H1 (cell line): ENCODE data around the gene KIF11. TPM values are rescaled to one million over a fixed set of nuclear protein-coding genes. Genes with fewer than 3 reads are reported as not detected.
A peak's percentile ranks its signal among the peaks of the same experiment; 100 is the strongest.

Source experiments
- CTCF ChIA-PET: fragments of 300-600 bp; sonication (Branson Sonifier 250); formaldehyde crosslinking; loops from one replicate; lab custom pipeline; 2021; ENCODE audit not compliant: partially characterized antibody; lab: Charles Lee
- POLR2A ChIA-PET: fragments of 300-600 bp; sonication (Branson Sonifier 250); formaldehyde crosslinking; loops from one replicate; lab custom pipeline; 2021; ENCODE audit warnings: inconsistent platforms; ENCODE audit not compliant: partially characterized antibody; lab: Charles Lee
- DNase-seq, 2 experiments: peaks; one replicate each; pipeline versions ENCODE4 v3.0.0 to v3.0.0-alpha.2; 2010 to 2022; ENCODE audit warnings: low spot score in 2 of 2, low read depth in 1 of 2, mixed read lengths in 1 of 2
- FAIRE-seq: peaks from 2 replicates; lab custom pipeline; 2011; peaks lifted over from hg19 to GRCh38; lab: Jason Lieb, UNC
- H2AFZ ChIP-seq: 2 replicates; pipeline ENCODE4 v1.8.1; 2012; ENCODE audit warnings: low read length, inconsistent platforms
- H2AK5ac ChIP-seq: 2 replicates; pipeline ENCODE4 v1.6.1; 2013; ENCODE audit warnings: low read depth, low read length
- H2BK120ac ChIP-seq: replicated peaks from 2 replicates; pipeline ENCODE3; 2013; ENCODE audit warnings: low read depth, low read length, inconsistent platforms
- H2BK12ac ChIP-seq: 2 replicates; pipeline ENCODE4 v1.6.1; 2013; ENCODE audit warnings: low read depth, low read length
- H2BK15ac ChIP-seq: 2 replicates; pipeline ENCODE4 v1.6.1; 2013; ENCODE audit warnings: low read length
- H2BK20ac ChIP-seq: 2 replicates; pipeline ENCODE4 v1.6.1; 2013; ENCODE audit warnings: low read length
- H2BK5ac ChIP-seq: 2 replicates; pipeline ENCODE4 v1.6.1; 2013; ENCODE audit warnings: low read depth, low read length
- H3K14ac ChIP-seq: 2 replicates; pipeline ENCODE4 v1.6.1; 2013; ENCODE audit warnings: inconsistent platforms; ENCODE audit not compliant: insufficient read length
- H3K18ac ChIP-seq: 2 replicates; pipeline ENCODE4 v1.6.1; 2013; ENCODE audit warnings: low read length; ENCODE audit errors: extremely low read depth
- H3K23ac ChIP-seq: 2 replicates; pipeline ENCODE4 v1.6.1; 2013; ENCODE audit warnings: inconsistent platforms; ENCODE audit not compliant: insufficient read length
- H3K23me2 ChIP-seq: 2 replicates; pipeline ENCODE4 v1.6.1; 2013; ENCODE audit warnings: low read depth, low read length
- H3K27ac ChIP-seq: 2 replicates; pipeline ENCODE4 v1.6.1; 2011; ENCODE audit warnings: low read depth, low read length, inconsistent platforms
- H3K27me3 ChIP-seq, 4 experiments: replicated peaks in 1 of 4; 1 replicate in 1 of 4; 2 replicates in 3 of 4; pipeline versions ENCODE4 v1.6.1 to v1.8.1; 2011 to 2013; ENCODE audit warnings: low read length in 3 of 4, mild to moderate bottlenecking in 3 of 4, inconsistent platforms in 2 of 4, mixed read lengths in 2 of 4, moderate library complexity in 1 of 4; ENCODE audit not compliant: control insufficient read depth in 3 of 4, insufficient read depth in 3 of 4; ENCODE audit errors: extremely low read depth in 1 of 4
- H3K36me3 ChIP-seq, 4 experiments: 2 replicates each; pipeline versions ENCODE4 v1.6.1 to v1.8.1; 2011 to 2013; ENCODE audit warnings: mild to moderate bottlenecking in 4 of 4, low read length in 3 of 4, moderate library complexity in 2 of 4, control low read depth in 1 of 4, inconsistent platforms in 1 of 4; ENCODE audit not compliant: insufficient read depth in 4 of 4, control insufficient read depth in 2 of 4
- H3K4ac ChIP-seq: replicated peaks from 2 replicates; pipeline ENCODE3; 2013; ENCODE audit warnings: low read length, low read depth, mixed read lengths, inconsistent platforms; ENCODE audit not compliant: insufficient read length
- H3K4me1 ChIP-seq, 4 experiments: replicated peaks in 1 of 4; 1 replicate in 1 of 4; 2 replicates in 3 of 4; pipeline versions ENCODE4 v1.6.1 to v1.8.1; 2011 to 2013; ENCODE audit warnings: low read length in 3 of 4, inconsistent platforms in 2 of 4, mixed read lengths in 1 of 4; ENCODE audit not compliant: insufficient read depth in 4 of 4, control insufficient read depth in 3 of 4
- H3K4me2 ChIP-seq, 2 experiments: 2 replicates each; pipeline versions ENCODE4 v1.6.1 to v1.8.1; 2011 to 2013; ENCODE audit warnings: low read depth in 2 of 2, low read length in 2 of 2, control low read depth in 1 of 2, inconsistent platforms in 1 of 2, mild to moderate bottlenecking in 1 of 2; ENCODE audit not compliant: insufficient read depth in 1 of 2
- H3K4me3 ChIP-seq, 4 experiments: fragments of 200-600, 300-600 bp in 1 of 4; sonication (generic), shearing (Covaris generic), sonication (Bioruptor Twin) in 1 of 4; 2 replicates each; pipeline versions ENCODE4 v1.5.1 to v1.8.1; 2011 to 2016; ENCODE audit warnings: low read length in 4 of 4, low read depth in 3 of 4, control low read depth in 2 of 4, inconsistent platforms in 2 of 4, mild to moderate bottlenecking in 2 of 4, mixed read lengths in 1 of 4, moderate library complexity in 1 of 4; ENCODE audit not compliant: insufficient read depth in 2 of 4; ENCODE audit errors: extremely low read depth in 1 of 4
- H3K56ac ChIP-seq: replicated peaks from 2 replicates; pipeline ENCODE3; 2013; ENCODE audit warnings: low read depth, mild to moderate bottlenecking, mixed read lengths, low read length, inconsistent platforms; ENCODE audit not compliant: insufficient read length
- H3K79me1 ChIP-seq: 2 replicates; pipeline ENCODE4 v1.6.1; 2013; ENCODE audit warnings: low read depth, low read length, control low read depth
- H3K79me2 ChIP-seq, 2 experiments: 2 replicates each; pipeline versions ENCODE4 v1.6.1 to v1.8.1; 2012 to 2013; ENCODE audit warnings: low read length in 2 of 2, mild to moderate bottlenecking in 2 of 2, inconsistent platforms in 1 of 2; ENCODE audit not compliant: insufficient read depth in 2 of 2, control insufficient read depth in 1 of 2
- H3K9ac ChIP-seq, 4 experiments: replicated peaks in 1 of 4; 1 replicate in 1 of 4; 2 replicates in 3 of 4; pipeline versions ENCODE4 v1.6.1 to v1.8.1; 2011 to 2013; ENCODE audit warnings: low read depth in 3 of 4, low read length in 3 of 4, control low read depth in 2 of 4, mild to moderate bottlenecking in 2 of 4, moderate library complexity in 2 of 4, inconsistent platforms in 1 of 4; ENCODE audit errors: extremely low read depth in 1 of 4
- H3K9me3 ChIP-seq, 2 experiments: 2 replicates each; pipeline versions ENCODE4 v1.6.1 to v1.8.1; 2012 to 2013; ENCODE audit warnings: mild to moderate bottlenecking in 2 of 2, moderate library complexity in 2 of 2, control low read depth in 1 of 2, inconsistent platforms in 1 of 2, low read depth in 1 of 2, low read length in 1 of 2, mixed read lengths in 1 of 2; ENCODE audit not compliant: insufficient read depth in 2 of 2
- H4K20me1 ChIP-seq, 2 experiments: replicated peaks in 1 of 2; 2 replicates each; pipeline versions ENCODE3 to v1.8.1; 2011 to 2013; ENCODE audit warnings: inconsistent platforms in 2 of 2, low read length in 2 of 2, mild to moderate bottlenecking in 1 of 2; ENCODE audit not compliant: insufficient read depth in 2 of 2, control insufficient read depth in 1 of 2
- H4K5ac ChIP-seq: 2 replicates; pipeline ENCODE4 v1.6.1; 2013; ENCODE audit warnings: low read length, low read depth, mixed read lengths, inconsistent platforms; ENCODE audit not compliant: insufficient read length
- H4K8ac ChIP-seq: 2 replicates; pipeline ENCODE4 v1.8.0; 2013; ENCODE audit warnings: mild to moderate bottlenecking, moderate library complexity, low read length, inconsistent platforms; ENCODE audit not compliant: insufficient read depth; ENCODE audit errors: extremely low read depth
- H4K91ac ChIP-seq: replicated peaks from 2 replicates; pipeline ENCODE3; 2013; ENCODE audit warnings: low read length, mixed read lengths, inconsistent platforms; ENCODE audit not compliant: insufficient read length
- CTBP2 ChIP-seq: IDR thresholded peaks from 2 replicates; pipeline ENCODE4 v1.7.0; 2011; ENCODE audit warnings: borderline replicate concordance, mild to moderate bottlenecking, moderate library complexity, mixed read lengths, low read length; ENCODE audit not compliant: insufficient read depth, insufficient read length
- JUND ChIP-seq: IDR thresholded peaks from 2 replicates; pipeline ENCODE4 v1.6.1; 2011; ENCODE audit warnings: mild to moderate bottlenecking, improper control_type of control experiment, low read length
- NANOG ChIP-seq: IDR thresholded peaks from 2 replicates; pipeline ENCODE4 v1.6.1; 2011; ENCODE audit warnings: low read length, low read depth, mild to moderate bottlenecking, inconsistent platforms; ENCODE audit not compliant: insufficient read depth, poor library complexity, severe bottlenecking
- PHF8 ChIP-seq: fragments of 200-600 bp; sonication (generic); conservative IDR thresholded peaks from 2 replicates; pipeline ENCODE4 v1.7.1; 2012; ENCODE audit warnings: low read depth, mild to moderate bottlenecking, inconsistent platforms, low read length, moderate library complexity
- RBBP5 ChIP-seq: IDR thresholded peaks from 2 replicates; pipeline ENCODE4 v1.7.1; 2012; ENCODE audit warnings: low read depth, mild to moderate bottlenecking, inconsistent platforms, low read length, moderate library complexity, borderline replicate concordance
- SAP30 ChIP-seq: fragments of 300-600 bp; sonication (generic); IDR thresholded peaks from 2 replicates; pipeline ENCODE4 v1.7.1; 2012; ENCODE audit warnings: low read length, moderate library complexity, mild to moderate bottlenecking, inconsistent platforms; ENCODE audit not compliant: insufficient read depth, insufficient replicate concordance
- SP1 ChIP-seq: IDR thresholded peaks from 2 replicates; pipeline ENCODE4 v1.6.1; 2011; ENCODE audit warnings: low read depth, low read length
- SRF ChIP-seq: IDR thresholded peaks from 2 replicates; pipeline ENCODE4 v1.6.1; 2011; ENCODE audit warnings: mild to moderate bottlenecking, low read depth, low read length, moderate library complexity
- TAF7 ChIP-seq: optimal IDR thresholded peaks from 2 replicates; pipeline ENCODE3; 2011; ENCODE audit warnings: low read depth, mild to moderate bottlenecking, inconsistent platforms, low read length, moderate library complexity, borderline replicate concordance
- WGBS, 2 experiments: shearing (Covaris generic) in 1 of 2; methylation state at CpG; one replicate each; pipeline versions ENCODE4 v1.1.6 to v1.1.7; 2013 to 2015; ENCODE audit warnings: low lambda C conversion rate in 2 of 2, mixed read lengths in 2 of 2, inconsistent platforms in 1 of 2, low coverage in 1 of 2, missing lambda C conversion rate in 1 of 2; ENCODE audit not compliant: insufficient replicate concordance in 2 of 2, insufficient coverage in 1 of 2, insufficient read length in 1 of 2; ENCODE audit errors: extremely low coverage in 1 of 2, missing lambda C conversion rate in 1 of 2; 5-methylcytosine and 5-hydroxymethylcytosine counted together
- polyA plus RNA-seq, 7 experiments: library from polyadenylated mRNA; depleted of rRNA in 3 of 7; stranded (reverse) in 5 of 7; unstranded in 2 of 7; fragments of >200 nt in 5 of 7; fragments of 200-250 nt in 2 of 7; gene quantifications; 1 replicate in 5 of 7; 2 replicates in 1 of 7; 4 replicates in 1 of 7; pipeline versions ENCODE4 v1.2.1 to v1.2.3, GENCODE V29; 2011 to 2013; ENCODE audit warnings: missing spikeins in 2 of 7, mixed read lengths in 2 of 7
- total RNA-seq: library from RNA; stranded (reverse); fragmentation: NEBNext Ultra II Directional; extraction: Animal tissue kit (Norgen Biotek cat#: 25700); gene quantifications from 2 replicates; pipeline ENCODE4 v1.2.1, GENCODE V29; 2021
- TF ChIP-seq, protein P1 (sequence below): IDR thresholded peaks from 2 replicates; pipeline ENCODE4 v1.6.1; 2012; ENCODE audit warnings: inconsistent platforms

Gene KIF11
- total and polyA plus RNA-seq, 2 of the 8 experiments (the other 6 are each of a cell fraction or from before 2014, with no cell fraction given): 11.1 to 59.2 TPM

DNA sequence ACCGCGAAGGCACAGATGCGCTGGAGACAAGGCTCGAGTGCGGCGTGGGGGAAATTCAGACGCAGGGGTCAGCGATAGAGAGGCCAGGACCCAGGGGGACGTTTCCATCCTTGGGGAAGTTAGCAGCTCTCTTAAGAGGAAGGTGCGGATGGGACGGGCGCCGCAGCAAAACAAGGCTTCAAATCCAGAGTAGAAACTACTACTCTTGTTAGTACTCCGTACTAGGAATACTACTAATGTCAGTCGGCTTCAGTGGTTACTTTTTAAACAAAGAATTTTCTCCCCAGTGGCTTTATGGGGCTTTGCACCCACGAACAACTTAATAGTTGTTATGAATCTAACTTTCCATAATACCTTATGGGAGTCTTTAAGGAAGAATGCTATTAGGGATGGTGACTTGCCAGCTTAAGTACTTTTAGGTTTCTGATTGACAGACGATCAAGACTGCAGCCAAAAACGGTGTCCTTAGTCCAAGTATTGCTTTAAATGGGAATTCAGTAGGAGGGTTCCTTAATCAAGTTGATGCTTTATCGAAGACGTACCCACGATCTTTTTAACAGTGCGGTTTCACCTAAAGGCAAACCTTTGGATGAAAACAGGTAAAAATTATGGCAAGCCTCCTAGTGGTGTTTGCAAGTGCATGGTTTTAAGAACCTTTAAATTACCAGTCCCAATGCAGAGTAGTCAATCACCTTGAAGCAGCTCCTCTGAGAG, 18.2 kb upstream of the KIF11 start:
- FAIRE-seq (peak; percentile 19), DNase-seq (no peak)
- H4K91ac ChIP-seq: no peak overlapping the region
- H3K23me2 ChIP-seq: peaks cover 5% of the 10 kb centered on the region; the same call in 1 of the 2 replicates
- no peak overlapping the region for H2BK20ac ChIP-seq
- peaks cover 2 to 8% (median 3%) of the 10 kb centered on the region in 4 experiments; a peak in 4 of 7 replicates for H3K4me1 ChIP-seq
- H4K5ac ChIP-seq: no peak overlapping the region
- no peak overlapping the region for H2AK5ac ChIP-seq
- no peaks in the 10 kb centered on the region for H3K36me3 ChIP-seq
- H3K27ac ChIP-seq: 0 out of 2 replicates have a peak overlapping the region, but pooled peaks have one; percentile 77
- no peaks in the 10 kb centered on the region for H3K9me3 ChIP-seq
- peaks cover 0 to 30% of the 10 kb centered on the region in 2 experiments; a peak in 2 of 4 replicates for H3K79me2 ChIP-seq
- H3K79me1 ChIP-seq: peaks cover 8% of the 10 kb centered on the region
- peak overlapping the region; percentile 76 for H2AFZ ChIP-seq
- H3K9ac ChIP-seq: peak overlapping the region in 2 of 4 experiments; percentile 75 to 81; a peak in 4 of 7 replicates
- H2BK120ac ChIP-seq: no peak overlapping the region
- H2BK15ac ChIP-seq: no peak overlapping the region
- H3K4me3 ChIP-seq: peak overlapping the region; percentile 75 to 84 (median 79)
- no peak overlapping the region for H3K14ac ChIP-seq
- peak overlapping the region; percentile 1; the same call in 1 of the 2 replicates for H3K18ac ChIP-seq
- 19% methylated on average over 19 of the region's 22 CpGs; no CpG with 5 or more reads in 1 of the 2 experiments for WGBS, 2 experiments
- H3K4me2 ChIP-seq: peak overlapping the region; percentile 86 to 96
- peak overlapping the region; percentile 93; the same call in 1 of the 2 replicates for H4K8ac ChIP-seq
- peaks cover 1 to 4% of the 10 kb centered on the region in 2 experiments for H4K20me1 ChIP-seq
- H2BK12ac ChIP-seq: no peak overlapping the region
- ChIA-PET CTCF (interaction anchor here (0.7 to 8.0 kb wide), 15 partner anchors 9 to 903 kb away, joined by 3 to 51 read pairs (median 4); no protein-coding TSS in a partner anchor), POLR2A (interaction anchor here (0.5 to 4.3 kb wide), 7 partner anchors 17 to 801 kb away, joined by 3 to 34 read pairs (median 5); partner anchors contain the start of genes EXOC6, HHEX and KIF11)
- H3K27me3 ChIP-seq: no peaks in the 10 kb centered on the region
- no peak overlapping the region for H3K23ac ChIP-seq
- no peak overlapping the region for H3K4ac ChIP-seq
- H3K56ac ChIP-seq: no peak overlapping the region
- no peak overlapping the region for H2BK5ac ChIP-seq
- TF ChIP-seq SAP30 (no peak), SRF (no peak), TAF7 (no peak), RBBP5 (no peak), CTBP2 (no peak), JUND (no peak), NANOG (no peak), SP1 (0 out of 2 replicates have a peak, but pooled peaks have one; percentile 13), PHF8 (no peak)
- TF ChIP-seq, protein P1, sequence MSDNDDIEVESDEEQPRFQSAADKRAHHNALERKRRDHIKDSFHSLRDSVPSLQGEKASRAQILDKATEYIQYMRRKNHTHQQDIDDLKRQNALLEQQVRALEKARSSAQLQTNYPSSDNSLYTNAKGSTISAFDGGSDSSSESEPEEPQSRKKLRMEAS: no peak
